Mesothelial cell of epicardium (in vitro differentiated cells): ENCODE results near the gene TYROBP. TPM values are rescaled to one million over a fixed set of nuclear protein-coding genes. Genes with fewer than 3 reads are reported as not detected.

Experiments used
- DNase-seq, 2 experiments: peaks; one replicate each; pipeline ENCODE4 v3.0.0; 2021; ENCODE audit warnings: low spot score in 2 of 2; ENCODE audit not compliant: unreplicated experiment in 2 of 2
- H3K27ac Mint-ChIP-seq: 2 replicates; pipeline ENCODE4 v1.8.0; 2021; ENCODE audit warnings: mixed read lengths
- H3K27me3 Mint-ChIP-seq: 2 replicates; pipeline ENCODE4 v1.8.0; 2021; ENCODE audit warnings: low read depth, mixed read lengths
- H3K36me3 Mint-ChIP-seq: 2 replicates; pipeline ENCODE4 v1.8.0; 2021; ENCODE audit warnings: mixed read lengths
- H3K4me1 Mint-ChIP-seq: 2 replicates; pipeline ENCODE4 v1.8.0; 2021; ENCODE audit warnings: mixed read lengths
- H3K4me3 Mint-ChIP-seq: 2 replicates; pipeline ENCODE4 v1.8.0; 2021; ENCODE audit warnings: mild to moderate bottlenecking, moderate library complexity, mixed read lengths
- H3K9me3 Mint-ChIP-seq: 2 replicates; pipeline ENCODE4 v1.8.0; 2021; ENCODE audit warnings: mixed read lengths
- total RNA-seq: library from RNA; stranded (reverse); gene quantifications from 3 replicates; pipeline ENCODE4 v1.2.1, GENCODE V29; 2021
- TF ChIP-seq, protein P1 (sequence below): fragments of 200-600 bp; sonication (generic); IDR thresholded peaks from one replicate; pipeline ENCODE4 v1.5.0; 2021; ENCODE audit warnings: antibody characterized with exemption; ENCODE audit not compliant: unreplicated experiment

Gene TYROBP
- total RNA-seq, 1 donor from 2014 or later, result not detected

DNA sequence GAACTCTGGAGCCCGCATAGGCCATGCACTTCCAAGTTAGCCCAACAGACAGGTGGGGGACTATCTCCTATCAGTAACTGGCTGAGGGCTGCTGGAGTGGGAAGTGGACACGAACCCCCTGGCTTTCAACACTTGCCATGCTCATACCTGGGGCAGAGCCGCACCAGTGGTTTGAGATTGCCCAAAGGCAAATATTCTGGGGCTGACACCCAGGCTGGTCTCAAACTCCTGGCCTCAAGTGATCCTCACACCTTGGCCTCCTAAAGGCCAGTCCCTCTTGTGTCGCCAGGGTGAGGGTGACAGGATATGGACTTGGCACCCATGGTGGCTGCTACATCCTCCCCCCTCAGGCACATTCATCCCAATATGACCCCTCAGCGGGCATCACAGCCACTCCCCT is 20.9 kb downstream of the TYROBP start:
- Mint-ChIP-seq H3K4me1 (no peaks in the 10 kb centered on the region), H3K9me3 (no peaks in the 10 kb centered on the region), H3K36me3 (peaks cover 33% of the 10 kb centered on the region), H3K27me3 (no peaks in the 10 kb centered on the region), H3K4me3 (no peak overlapping the region), H3K27ac (no peak overlapping the region)
- no peak for DNase-seq
- TF ChIP-seq, protein P1, sequence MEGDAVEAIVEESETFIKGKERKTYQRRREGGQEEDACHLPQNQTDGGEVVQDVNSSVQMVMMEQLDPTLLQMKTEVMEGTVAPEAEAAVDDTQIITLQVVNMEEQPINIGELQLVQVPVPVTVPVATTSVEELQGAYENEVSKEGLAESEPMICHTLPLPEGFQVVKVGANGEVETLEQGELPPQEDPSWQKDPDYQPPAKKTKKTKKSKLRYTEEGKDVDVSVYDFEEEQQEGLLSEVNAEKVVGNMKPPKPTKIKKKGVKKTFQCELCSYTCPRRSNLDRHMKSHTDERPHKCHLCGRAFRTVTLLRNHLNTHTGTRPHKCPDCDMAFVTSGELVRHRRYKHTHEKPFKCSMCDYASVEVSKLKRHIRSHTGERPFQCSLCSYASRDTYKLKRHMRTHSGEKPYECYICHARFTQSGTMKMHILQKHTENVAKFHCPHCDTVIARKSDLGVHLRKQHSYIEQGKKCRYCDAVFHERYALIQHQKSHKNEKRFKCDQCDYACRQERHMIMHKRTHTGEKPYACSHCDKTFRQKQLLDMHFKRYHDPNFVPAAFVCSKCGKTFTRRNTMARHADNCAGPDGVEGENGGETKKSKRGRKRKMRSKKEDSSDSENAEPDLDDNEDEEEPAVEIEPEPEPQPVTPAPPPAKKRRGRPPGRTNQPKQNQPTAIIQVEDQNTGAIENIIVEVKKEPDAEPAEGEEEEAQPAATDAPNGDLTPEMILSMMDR, result no peak

DNA sequence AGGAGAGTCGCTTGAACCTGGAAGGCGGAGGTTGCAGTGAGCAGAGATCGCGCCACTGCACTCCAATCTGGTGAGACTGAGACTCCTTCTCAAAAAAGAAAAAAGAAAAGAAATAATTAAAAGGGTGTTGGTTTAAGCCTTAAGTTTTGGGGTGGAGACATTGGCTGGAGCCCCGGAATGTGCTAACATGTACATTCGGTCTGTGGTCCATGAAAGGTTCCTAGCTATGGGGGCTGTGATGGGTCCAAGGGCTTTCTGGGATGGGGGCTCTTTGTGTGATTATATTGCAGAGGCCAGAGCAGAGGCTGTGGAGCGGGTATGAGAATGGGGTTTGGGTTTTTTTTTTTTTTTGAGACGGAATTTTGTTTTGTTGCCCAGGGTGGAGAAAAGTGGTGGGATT is 22.2 kb downstream of the TYROBP start:
- TF ChIP-seq, protein P1, result no peak
- Mint-ChIP-seq H3K36me3 (peaks cover 30% of the 10 kb centered on the region), H3K4me3 (no peak overlapping the region), H3K27ac (no peak overlapping the region), H3K27me3 (peaks cover 2% of the 10 kb centered on the region), H3K9me3 (no peaks in the 10 kb centered on the region), H3K4me1 (no peaks in the 10 kb centered on the region)
- no peak for DNase-seq

DNA sequence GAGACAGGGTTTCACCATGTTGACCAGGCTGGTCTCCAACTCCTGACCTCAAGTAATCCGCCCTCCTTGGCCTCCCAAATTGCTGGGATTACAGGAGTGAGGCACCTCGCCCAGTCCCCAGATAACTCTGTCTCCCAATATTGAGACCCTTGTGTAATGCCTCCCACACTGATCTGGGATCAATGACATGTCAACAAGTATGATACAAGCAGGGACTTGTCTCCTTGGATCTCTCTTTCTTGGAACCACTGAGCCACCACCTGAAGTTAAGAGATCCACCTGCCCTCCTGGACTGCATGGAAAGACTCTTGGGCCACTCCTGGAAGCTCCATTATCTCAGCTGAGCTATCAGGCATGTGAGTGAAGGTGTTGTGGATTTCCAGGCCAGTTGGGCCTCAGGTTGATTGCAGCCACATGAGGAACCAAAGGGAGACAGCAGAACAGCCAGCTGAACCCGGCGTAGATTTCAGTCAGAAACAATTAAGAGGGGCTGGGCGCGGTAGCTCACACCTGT is 22.8 kb downstream of the TYROBP start:
- no peaks in the 10 kb centered on the region for H3K9me3 Mint-ChIP-seq
- H3K4me1 Mint-ChIP-seq, result no peaks in the 10 kb centered on the region
- peaks cover 26% of the 10 kb centered on the region for H3K36me3 Mint-ChIP-seq
- H3K4me3 Mint-ChIP-seq, result no peak overlapping the region
- H3K27ac Mint-ChIP-seq, result no peak overlapping the region
- TF ChIP-seq, protein P1, result no peak
- DNase-seq, result no peak
- H3K27me3 Mint-ChIP-seq, result peaks cover 2% of the 10 kb centered on the region

DNA sequence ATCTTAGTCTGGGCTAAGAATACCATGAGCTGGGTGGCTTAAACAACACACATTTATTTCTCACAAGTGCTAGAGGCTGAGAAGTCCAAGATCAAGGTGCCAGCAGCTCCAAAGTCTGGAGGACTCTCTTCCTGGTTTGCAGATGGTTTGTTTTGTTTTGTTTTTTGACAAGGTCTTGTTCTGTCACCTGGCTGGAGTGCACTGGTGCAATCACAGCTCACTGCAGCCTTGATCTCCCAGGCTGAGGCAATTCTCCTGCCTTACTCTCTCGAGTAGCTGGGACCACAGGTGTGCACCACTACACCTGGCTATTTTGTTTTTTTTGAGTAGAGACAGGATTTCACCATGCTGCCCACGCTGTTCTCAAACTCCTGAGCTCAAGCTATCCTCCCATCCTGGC is 24.2 kb downstream of the TYROBP start:
- peaks cover 17% of the 10 kb centered on the region for H3K36me3 Mint-ChIP-seq
- H3K27me3 Mint-ChIP-seq, result peaks cover 10% of the 10 kb centered on the region
- no peak overlapping the region for H3K4me3 Mint-ChIP-seq
- no peaks in the 10 kb centered on the region for H3K9me3 Mint-ChIP-seq
- no peak for DNase-seq
- TF ChIP-seq, protein P1, result no peak
- no peak overlapping the region for H3K27ac Mint-ChIP-seq
- H3K4me1 Mint-ChIP-seq, result peaks cover 4% of the 10 kb centered on the region

DNA sequence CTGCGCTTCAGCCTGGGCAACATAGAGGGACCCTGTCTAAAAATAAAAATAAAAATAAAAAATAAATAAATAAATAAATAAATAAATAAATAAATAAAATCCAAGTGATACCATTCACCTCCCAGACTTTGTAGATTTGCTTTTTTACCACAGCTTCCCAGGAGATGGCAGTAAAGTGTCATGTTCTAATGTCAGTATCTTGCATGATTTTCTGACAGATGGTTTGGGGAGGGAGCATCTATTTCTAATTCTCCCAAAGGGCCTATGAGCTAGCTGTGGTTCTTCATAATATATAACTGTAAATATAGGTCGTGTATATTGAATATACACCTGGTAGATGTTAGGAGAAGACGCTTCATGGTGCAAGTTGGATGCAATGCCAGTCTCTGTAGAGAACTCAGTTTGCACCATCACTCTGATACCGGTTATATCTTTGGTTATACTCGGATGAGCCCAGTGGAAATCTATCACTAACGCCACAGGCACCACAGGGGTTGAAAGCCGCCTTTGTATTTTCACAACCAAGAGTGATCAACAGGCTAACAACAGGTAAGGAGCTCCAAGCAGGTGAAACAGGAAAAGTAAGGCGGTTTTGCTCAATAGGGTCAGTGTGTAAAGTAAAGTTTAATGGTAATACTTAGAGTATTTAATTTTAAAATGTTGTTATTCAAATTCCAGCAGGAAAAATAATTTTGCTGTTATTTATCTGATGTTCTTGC is 25.8 kb downstream of the TYROBP start:
- no peak overlapping the region for H3K4me3 Mint-ChIP-seq
- peaks cover 4% of the 10 kb centered on the region for H3K4me1 Mint-ChIP-seq
- peaks cover 11% of the 10 kb centered on the region for H3K36me3 Mint-ChIP-seq
- no peak overlapping the region for H3K27ac Mint-ChIP-seq
- TF ChIP-seq, protein P1, result peak; percentile 24
- DNase-seq, result no peak
- H3K9me3 Mint-ChIP-seq, result no peaks in the 10 kb centered on the region
- H3K27me3 Mint-ChIP-seq, result peaks cover 15% of the 10 kb centered on the region
